Glutamatergic neuron (in vitro differentiated cells): ENCODE results near the gene ARHGEF28. TPM values are rescaled to one million over a fixed set of nuclear protein-coding genes. Genes with fewer than 3 reads are reported as not detected.

Source experiments
- DNase-seq: peaks from one replicate; pipeline ENCODE4 v3.0.0; 2022
- H3K27ac Mint-ChIP-seq: one replicate; pipeline ENCODE4 v1.8.0; 2020; ENCODE audit warnings: mild to moderate bottlenecking, mixed read lengths, inconsistent platforms; ENCODE audit not compliant: unreplicated experiment
- H3K27me3 Mint-ChIP-seq: one replicate; pipeline ENCODE4 v1.8.0; 2020; ENCODE audit warnings: mild to moderate bottlenecking, moderate library complexity, mixed read lengths, inconsistent platforms; ENCODE audit not compliant: unreplicated experiment
- H3K36me3 Mint-ChIP-seq: one replicate; pipeline ENCODE4 v1.8.0; 2020; ENCODE audit warnings: mild to moderate bottlenecking, mixed read lengths, inconsistent platforms; ENCODE audit not compliant: unreplicated experiment
- H3K4me1 Mint-ChIP-seq: one replicate; pipeline ENCODE4 v1.8.0; 2020; ENCODE audit warnings: mild to moderate bottlenecking, low read depth, mixed read lengths, inconsistent platforms; ENCODE audit not compliant: unreplicated experiment
- H3K4me3 Mint-ChIP-seq: one replicate; pipeline ENCODE4 v1.8.0; 2020; ENCODE audit warnings: mild to moderate bottlenecking, mixed read lengths, inconsistent platforms; ENCODE audit not compliant: unreplicated experiment
- H3K9me3 Mint-ChIP-seq: one replicate; pipeline ENCODE4 v1.8.0; 2020; ENCODE audit warnings: mild to moderate bottlenecking, moderate library complexity, mixed read lengths, inconsistent platforms; ENCODE audit not compliant: unreplicated experiment
- total RNA-seq: library from RNA; stranded (reverse); fragmentation: NEBNext Ultra II Directional; extraction: Animal tissue kit (Norgen Biotek cat#: 25700); gene quantifications from one replicate; pipeline ENCODE4 v1.2.1, GENCODE V29; 2021; ENCODE audit not compliant: unreplicated experiment
- TF ChIP-seq, protein P1 (sequence below): fragments of 200-600 bp; sonication (generic); IDR thresholded peaks from one replicate; pipeline ENCODE4 v1.5.0; 2021; ENCODE audit not compliant: partially characterized antibody, unreplicated experiment

The ARHGEF28 gene
- total RNA-seq, 1 donor from 2014 or later = 0.47 TPM

DNA sequence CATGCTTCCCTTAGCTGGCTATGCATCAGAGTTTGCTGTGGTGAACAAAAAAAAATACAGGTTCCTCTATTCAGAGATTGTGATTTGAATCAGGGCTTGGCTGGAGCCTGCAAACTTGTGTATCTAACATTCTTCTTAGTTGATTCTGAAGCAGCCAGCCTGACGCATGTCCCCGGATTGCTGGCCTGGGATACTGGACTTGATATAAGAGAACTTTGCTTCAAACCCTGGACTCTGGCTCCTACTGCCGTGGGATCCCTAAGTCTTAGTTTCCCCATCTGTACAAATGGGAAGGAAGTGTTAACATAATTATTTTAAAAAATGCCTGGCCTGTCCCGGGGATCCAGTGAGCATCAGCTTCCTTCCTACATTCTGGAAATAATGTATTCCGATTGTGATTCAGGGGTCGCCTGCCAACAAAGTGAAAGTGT is 292.8 kb downstream of the ARHGEF28 start:
- DNase-seq = no peak
- H3K27me3 Mint-ChIP-seq = no peaks in the 10 kb centered on the region
- no peaks in the 10 kb centered on the region for H3K36me3 Mint-ChIP-seq
- H3K9me3 Mint-ChIP-seq = no peaks in the 10 kb centered on the region
- TF ChIP-seq, protein P1, sequence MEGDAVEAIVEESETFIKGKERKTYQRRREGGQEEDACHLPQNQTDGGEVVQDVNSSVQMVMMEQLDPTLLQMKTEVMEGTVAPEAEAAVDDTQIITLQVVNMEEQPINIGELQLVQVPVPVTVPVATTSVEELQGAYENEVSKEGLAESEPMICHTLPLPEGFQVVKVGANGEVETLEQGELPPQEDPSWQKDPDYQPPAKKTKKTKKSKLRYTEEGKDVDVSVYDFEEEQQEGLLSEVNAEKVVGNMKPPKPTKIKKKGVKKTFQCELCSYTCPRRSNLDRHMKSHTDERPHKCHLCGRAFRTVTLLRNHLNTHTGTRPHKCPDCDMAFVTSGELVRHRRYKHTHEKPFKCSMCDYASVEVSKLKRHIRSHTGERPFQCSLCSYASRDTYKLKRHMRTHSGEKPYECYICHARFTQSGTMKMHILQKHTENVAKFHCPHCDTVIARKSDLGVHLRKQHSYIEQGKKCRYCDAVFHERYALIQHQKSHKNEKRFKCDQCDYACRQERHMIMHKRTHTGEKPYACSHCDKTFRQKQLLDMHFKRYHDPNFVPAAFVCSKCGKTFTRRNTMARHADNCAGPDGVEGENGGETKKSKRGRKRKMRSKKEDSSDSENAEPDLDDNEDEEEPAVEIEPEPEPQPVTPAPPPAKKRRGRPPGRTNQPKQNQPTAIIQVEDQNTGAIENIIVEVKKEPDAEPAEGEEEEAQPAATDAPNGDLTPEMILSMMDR = no peak
- no peak overlapping the region for H3K4me3 Mint-ChIP-seq
- no peak overlapping the region for H3K27ac Mint-ChIP-seq
- H3K4me1 Mint-ChIP-seq = peaks cover 19% of the 10 kb centered on the region

DNA sequence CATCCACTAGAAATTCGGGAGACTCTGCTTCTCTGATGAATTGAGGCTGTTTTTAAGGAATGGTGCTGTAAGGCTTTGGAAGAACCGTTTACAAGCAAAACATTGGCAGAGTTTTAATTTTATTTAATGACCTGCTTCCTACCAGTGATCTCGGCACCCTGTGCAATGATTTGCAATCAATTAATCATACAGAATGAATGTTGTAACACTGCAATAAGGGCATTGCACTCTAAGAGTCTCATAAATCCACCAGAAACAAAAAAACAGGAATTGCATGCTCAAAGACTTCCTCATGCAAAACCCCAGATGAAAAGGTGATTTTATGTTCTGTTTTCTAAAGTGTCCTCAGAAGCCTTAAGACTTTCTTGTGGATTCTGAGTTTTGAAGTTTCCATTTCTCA is 295.7 kb downstream of the ARHGEF28 start:
- DNase-seq = no peak
- Mint-ChIP-seq H3K27ac (no peak overlapping the region), H3K4me1 (peaks cover 19% of the 10 kb centered on the region), H3K36me3 (no peaks in the 10 kb centered on the region), H3K27me3 (peaks cover 3% of the 10 kb centered on the region), H3K9me3 (no peaks in the 10 kb centered on the region), H3K4me3 (no peak overlapping the region)
- TF ChIP-seq, protein P1 = no peak

DNA sequence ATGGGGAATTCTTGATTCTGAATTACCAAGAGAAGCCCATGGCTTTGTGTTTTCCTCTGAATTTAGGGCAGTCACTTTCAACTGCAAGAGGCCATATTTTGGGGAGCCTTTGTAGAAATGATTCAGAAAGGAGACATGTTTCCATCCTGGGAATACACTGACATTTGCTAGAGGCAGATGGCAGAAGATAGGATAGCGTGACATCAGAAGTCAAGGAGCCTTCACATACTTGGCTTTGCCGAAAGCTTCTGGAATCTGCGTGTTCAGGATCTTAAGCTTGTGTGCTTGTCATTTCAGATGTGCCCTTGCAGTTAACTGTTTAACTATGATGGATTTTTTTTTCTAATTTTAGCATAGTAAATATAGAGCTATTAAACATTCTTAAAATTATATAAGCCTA is 296.2 kb downstream of the ARHGEF28 start:
- Mint-ChIP-seq H3K4me1 (peaks cover 18% of the 10 kb centered on the region), H3K4me3 (no peak overlapping the region), H3K36me3 (no peaks in the 10 kb centered on the region), H3K27ac (no peak overlapping the region), H3K9me3 (no peaks in the 10 kb centered on the region), H3K27me3 (peaks cover 3% of the 10 kb centered on the region)
- DNase-seq = no peak
- TF ChIP-seq, protein P1 = no peak

DNA sequence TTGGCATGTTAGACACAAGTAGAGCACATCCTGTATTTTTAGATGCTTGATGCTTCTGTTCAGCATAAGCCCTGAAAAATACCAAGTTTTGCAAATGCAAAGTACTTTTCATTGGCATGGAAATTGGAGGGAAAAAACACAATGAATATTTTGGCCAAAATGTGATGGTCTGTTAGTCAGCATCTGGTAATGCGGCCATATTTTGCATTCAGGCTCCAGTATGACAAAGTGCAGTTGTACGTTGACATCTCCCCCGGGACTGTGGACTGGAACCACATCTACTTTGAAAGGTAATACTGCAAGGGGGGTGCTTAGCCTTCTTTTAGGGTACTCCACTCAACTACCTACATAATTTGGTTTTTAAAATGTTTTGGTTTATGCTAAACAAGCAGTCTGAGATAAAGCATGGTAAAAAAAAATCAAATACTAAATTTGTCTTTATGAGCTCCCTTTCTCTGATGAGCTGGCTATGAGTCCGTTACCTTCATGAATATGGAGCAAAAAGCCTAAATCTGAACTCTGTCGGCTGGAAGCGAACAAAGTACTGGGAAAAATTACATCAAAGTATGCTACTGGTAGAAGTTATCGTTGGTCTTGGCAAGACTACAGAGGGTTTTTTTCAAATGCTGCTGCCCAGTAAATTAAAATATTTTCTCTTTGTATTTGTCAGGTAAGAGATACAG is 297.0 kb downstream of the ARHGEF28 start:
- DNase-seq = peak; percentile 22
- H3K27me3 Mint-ChIP-seq = peaks cover 3% of the 10 kb centered on the region

More for the DNA sequence above, 297.0 kb downstream of the ARHGEF28 start:
- no peak overlapping the region for H3K4me3 Mint-ChIP-seq
- no peaks in the 10 kb centered on the region for H3K9me3 Mint-ChIP-seq
- H3K27ac Mint-ChIP-seq = no peak overlapping the region
- no peaks in the 10 kb centered on the region for H3K36me3 Mint-ChIP-seq
- TF ChIP-seq, protein P1 = no peak
- H3K4me1 Mint-ChIP-seq = peaks cover 10% of the 10 kb centered on the region
